Endothelial cell of umbilical vein (primary cell): ENCODE measurements around the gene DGCR8. TPM values are rescaled to one million over a fixed set of nuclear protein-coding genes. Genes with fewer than 3 reads are reported as not detected.
A peak's percentile ranks its signal among the peaks of the same experiment; 100 is the strongest.

ENCODE experiments used
- BruUV-seq: library from RNA; stranded (reverse); fragments of 400-500 nt; replicated peaks from 2 replicates; lab custom pipeline; 2021; lab: Mats Ljungman, UMichigan
- CTCF ChIA-PET: fragments of 300-600, 350-600 bp; sonication (Branson Sonifier 250); formaldehyde crosslinking; loops from one replicate; lab custom pipeline; 2021; ENCODE audit warnings: antibody characterized with exemption, inconsistent platforms; lab: Charles Lee
- POLR2A ChIA-PET: fragments of 300-600, 350-600 bp; sonication (Branson Sonifier 250); formaldehyde crosslinking; loops from one replicate; lab custom pipeline; 2021; ENCODE audit warnings: antibody characterized with exemption, inconsistent platforms; lab: Charles Lee
- DNase-seq: peaks from one replicate; pipeline ENCODE4 v3.0.0-alpha.2; 2011; ENCODE audit warnings: low read depth, low spot score
- FAIRE-seq: peaks from 2 replicates; lab custom pipeline; 2011; peaks lifted over from hg19 to GRCh38; lab: Jason Lieb, UNC
- H2AFZ ChIP-seq: 2 replicates; pipeline ENCODE4 v1.6.0; 2012; ENCODE audit warnings: low read depth, low read length, control low read depth, inconsistent platforms
- H3K27ac ChIP-seq: 2 replicates; pipeline ENCODE4 v1.5.1; 2011; ENCODE audit warnings: low read depth, mild to moderate bottlenecking, control low read depth, low read length, moderate library complexity; ENCODE audit not compliant: insufficient read depth
- H3K27me3 ChIP-seq, 2 experiments: 2 replicates each; pipeline versions ENCODE4 v1.6.0 to v1.6.1; 2011; ENCODE audit warnings: low read length in 2 of 2, mixed read lengths in 1 of 2; ENCODE audit not compliant: control insufficient read depth in 2 of 2, insufficient read depth in 2 of 2
- H3K36me3 ChIP-seq, 2 experiments: 2 replicates in 1 of 2; 3 replicates in 1 of 2; pipeline ENCODE4 v1.5.1; 2011; ENCODE audit warnings: low read length in 2 of 2, mild to moderate bottlenecking in 1 of 2, moderate library complexity in 1 of 2; ENCODE audit not compliant: control insufficient read depth in 2 of 2, insufficient read depth in 2 of 2; ENCODE audit errors: extremely low read depth in 1 of 2
- H3K4me1 ChIP-seq: 3 replicates; pipeline ENCODE4 v1.5.1; 2011; ENCODE audit warnings: mild to moderate bottlenecking, low read length; ENCODE audit not compliant: control insufficient read depth, insufficient read depth; ENCODE audit errors: extremely low read depth
- H3K4me2 ChIP-seq: 2 replicates; pipeline ENCODE4 v1.6.1; 2011; ENCODE audit warnings: low read length, control low read depth, mixed read lengths; ENCODE audit not compliant: insufficient read depth
- H3K4me3 ChIP-seq, 3 experiments: fragments of 200-600 bp in 1 of 3; sonication (generic), shearing (Covaris generic) in 1 of 3; replicated peaks in 1 of 3; 2 replicates each; pipeline ENCODE4 v1.5.1; 2011 to 2016; ENCODE audit warnings: control low read depth in 3 of 3, low read length in 3 of 3, mild to moderate bottlenecking in 2 of 3, inconsistent platforms in 1 of 3, low read depth in 1 of 3, moderate library complexity in 1 of 3; ENCODE audit not compliant: insufficient read depth in 1 of 3
- H3K79me2 ChIP-seq: 2 replicates; pipeline ENCODE4 v1.6.0; 2012; ENCODE audit warnings: low read length, inconsistent platforms; ENCODE audit not compliant: control insufficient read depth, insufficient read depth
- H3K9ac ChIP-seq: replicated peaks from 2 replicates; pipeline ENCODE3; 2011; ENCODE audit warnings: low read length, control low read depth; ENCODE audit not compliant: insufficient read depth; ENCODE audit errors: extremely low read depth
- H3K9me1 ChIP-seq: replicated peaks from 3 replicates; pipeline ENCODE4 v1.6.0; 2011; ENCODE audit warnings: mild to moderate bottlenecking, low read length; ENCODE audit not compliant: control insufficient read depth, insufficient read depth; ENCODE audit errors: extremely low read depth
- H3K9me3 ChIP-seq: replicated peaks from 2 replicates; pipeline ENCODE4 v1.5.1; 2012; ENCODE audit warnings: low read length, inconsistent platforms; ENCODE audit not compliant: control insufficient read depth, insufficient read depth
- H4K20me1 ChIP-seq: replicated peaks from 2 replicates; pipeline ENCODE3; 2011; ENCODE audit warnings: mild to moderate bottlenecking, low read length; ENCODE audit not compliant: control insufficient read depth, insufficient read depth; ENCODE audit errors: extremely low read depth
- EZH2 ChIP-seq: IDR thresholded peaks from 2 replicates; pipeline ENCODE4 v1.6.1; 2012; ENCODE audit warnings: borderline replicate concordance, low read depth, mild to moderate bottlenecking, moderate library complexity, low read length, inconsistent platforms; ENCODE audit not compliant: severe bottlenecking
- MYC ChIP-seq: IDR thresholded peaks from one replicate; pipeline ENCODE4 v1.6.1; 2011; ENCODE audit warnings: mild to moderate bottlenecking, low read depth, low read length
- POLR2A ChIP-seq: IDR thresholded peaks from 2 replicates; pipeline ENCODE4 v1.6.1; 2012; ENCODE audit warnings: low read depth, mild to moderate bottlenecking, control low read depth, low read length
- POLR2AphosphoS5 ChIP-seq: IDR thresholded peaks from 2 replicates; pipeline ENCODE4 v1.6.1; 2012; ENCODE audit warnings: low read depth, mild to moderate bottlenecking, control low read depth, low read length, moderate library complexity; ENCODE audit not compliant: insufficient read depth
- dilution Hi-C: fragments of 300-500 bp; cut with MboI; formaldehyde crosslinking; loops from one replicate; pipeline ENCODE4 v1.15.0; 2019; ENCODE audit warnings: low sequenced_read_pairs; ENCODE audit not compliant: extremely low pct_ligation_motif_present
- intact Hi-C: fragments of 100-400 bp; cut with micrococcal nuclease; formaldehyde crosslinking; loops from one replicate; pipeline ENCODE4 v1.10.0; 2022
- polyA plus RNA-seq, 4 experiments: library from polyadenylated mRNA; depleted of rRNA in 3 of 4; stranded (reverse) in 3 of 4; unstranded in 1 of 4; fragments of >200 nt; gene quantifications; 2 replicates each; pipeline versions ENCODE4 v1.2.1 to v1.2.3, GENCODE V29; 2011 to 2012; ENCODE audit warnings: missing spikeins in 1 of 4
- total RNA-seq: library from RNA; stranded (reverse); gene quantifications from 2 replicates; pipeline ENCODE4 v1.2.3, GENCODE V29; 2021
- TF ChIP-seq, protein P1 (sequence below), 2 donors: IDR thresholded peaks; 1 replicate in 1 of 2; 2 replicates in 1 of 2; pipeline ENCODE4 v1.5.1; 2011; ENCODE audit warnings: low read length in 2 of 2, mild to moderate bottlenecking in 2 of 2, moderate library complexity in 2 of 2, control low read depth in 1 of 2, inconsistent platforms in 1 of 2, low read depth in 1 of 2; ENCODE audit not compliant: insufficient read depth in 1 of 2; ENCODE audit errors: extremely low read depth in 1 of 2

The DGCR8 gene
- total and polyA plus RNA-seq, 2 donors (not counting 3 experiments of a cell fraction or from before 2014, with no cell fraction given) = 32.7 to 64.2 TPM

DNA sequence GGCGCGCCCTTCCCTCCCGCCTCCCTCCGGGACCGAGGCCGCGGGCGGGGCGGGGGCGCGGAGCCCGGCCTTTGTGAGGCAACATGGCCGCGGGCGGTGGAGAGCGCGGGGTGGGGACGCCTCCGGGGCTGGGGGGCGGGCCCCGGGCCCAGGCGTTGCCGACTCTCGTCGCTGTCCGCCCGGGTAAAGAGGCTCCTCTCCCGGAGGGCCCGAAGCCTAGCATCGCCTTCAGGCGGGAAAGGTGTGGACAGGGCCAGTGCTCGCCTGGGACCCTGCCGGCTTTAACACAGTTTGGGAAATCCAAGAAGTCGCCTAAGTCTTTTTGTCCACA, 369 bp downstream of the DGCR8 start:
- Histone ChIP-seq H2AFZ (no peak overlapping the region), H3K9me1 (no peaks in the 10 kb centered on the region), H3K79me2 (peaks cover 51% of the 10 kb centered on the region), H3K36me3 (no peaks in the 10 kb centered on the region), H3K27ac (peak overlapping the region; percentile 85), H3K9me3 (no peaks in the 10 kb centered on the region), H3K4me3 (peak overlapping the region; percentile 60 to 96 (median 78)), H3K4me2 (peak overlapping the region; percentile 84), H3K27me3 (no peaks in the 10 kb centered on the region), H3K9ac (peak overlapping the region; percentile 98), H4K20me1 (no peaks in the 10 kb centered on the region), H3K4me1 (peaks cover 19% of the 10 kb centered on the region)
- no TSS peak for BruUV-seq
- POLR2A ChIA-PET = no interaction called here
- intact Hi-C loops (loop anchor here (1.0 to 2.0 kb wide), 4 partner anchors 37 to 118 kb away; partner anchors contain the start of genes TANGO2 and TRMT2A), dilution Hi-C loops (no loop called here)
- TF ChIP-seq EZH2 (no peak), POLR2AphosphoS5 (no peak), MYC (no peak), POLR2A (peak; percentile 4)
- TF ChIP-seq, protein P1, sequence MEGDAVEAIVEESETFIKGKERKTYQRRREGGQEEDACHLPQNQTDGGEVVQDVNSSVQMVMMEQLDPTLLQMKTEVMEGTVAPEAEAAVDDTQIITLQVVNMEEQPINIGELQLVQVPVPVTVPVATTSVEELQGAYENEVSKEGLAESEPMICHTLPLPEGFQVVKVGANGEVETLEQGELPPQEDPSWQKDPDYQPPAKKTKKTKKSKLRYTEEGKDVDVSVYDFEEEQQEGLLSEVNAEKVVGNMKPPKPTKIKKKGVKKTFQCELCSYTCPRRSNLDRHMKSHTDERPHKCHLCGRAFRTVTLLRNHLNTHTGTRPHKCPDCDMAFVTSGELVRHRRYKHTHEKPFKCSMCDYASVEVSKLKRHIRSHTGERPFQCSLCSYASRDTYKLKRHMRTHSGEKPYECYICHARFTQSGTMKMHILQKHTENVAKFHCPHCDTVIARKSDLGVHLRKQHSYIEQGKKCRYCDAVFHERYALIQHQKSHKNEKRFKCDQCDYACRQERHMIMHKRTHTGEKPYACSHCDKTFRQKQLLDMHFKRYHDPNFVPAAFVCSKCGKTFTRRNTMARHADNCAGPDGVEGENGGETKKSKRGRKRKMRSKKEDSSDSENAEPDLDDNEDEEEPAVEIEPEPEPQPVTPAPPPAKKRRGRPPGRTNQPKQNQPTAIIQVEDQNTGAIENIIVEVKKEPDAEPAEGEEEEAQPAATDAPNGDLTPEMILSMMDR (IDR thresholded peaks at IDR 0.05; ENCODE audit: extremely low read depth in 1 of 2, insufficient read depth in 1 of 2, low read depth in 1 of 2, low read length in 2 of 2) = no peak
- DNase-seq = peak; percentile 43
- CTCF ChIA-PET = no interaction called here
- no peak for FAIRE-seq
